ENCODE data around the gene MTG1.

GRCh38 chr10:133362846-133363245 is 31.1 kb upstream of the MTG1 start:
- no peak for TF ChIP-seq EZH2phosphoT487 (IDR thresholded peaks at IDR 0.05; ENCODE audit: insufficient read depth, low read depth)
- TF ChIP-seq EZH2 (IDR thresholded peaks at IDR 0.05; ENCODE audit: insufficient read depth, poor library complexity, severe bottlenecking): no peak

Measured in GM23248 (cell line).